RWPE1 (cell line): ENCODE measurements around the gene EML4.

Experiments used
- CTCF ChIA-PET: fragments of 350-600 bp; sonication (Branson Sonifier 250); formaldehyde crosslinking; extraction: SDS; loops from one replicate; lab custom pipeline; 2021; lab: Yijun Ruan, JAX
- POLR2A ChIA-PET: fragments of 400-600 bp; formaldehyde crosslinking; extraction: SDS; loops from one replicate; lab custom pipeline; 2020; ENCODE audit warnings: antibody characterized with exemption; ENCODE audit not compliant: low non-redundant PET; lab: Yijun Ruan, JAX
- DNase-seq: peaks from one replicate; pipeline ENCODE4 v3.0.0; 2012; ENCODE audit warnings: low spot score
- H3K27ac ChIP-seq: fragments of 450-650 bp; 2 replicates; pipeline ENCODE4 v1.5.1; 2017
- CTCF ChIP-seq: fragments of 450-650 bp; conservative IDR thresholded peaks from 2 replicates; pipeline ENCODE4 v1.5.1; 2017; ENCODE audit warnings: low read depth, mild to moderate bottlenecking

The EML4 gene

GRCh38 chr2:42182654-42183308 is 13.6 kb downstream of the EML4 start:
- no peak for DNase-seq
- POLR2A ChIA-PET, result no interaction called here
- CTCF ChIA-PET, result interaction anchor here (0.6 kb wide), 2 partner anchors 95 to 165 kb away, joined by 4 to 7 read pairs; no protein-coding TSS in a partner anchor
- no peak for TF ChIP-seq CTCF
- H3K27ac ChIP-seq, result no peak overlapping the region

GRCh38 chr2:42183775-42184174 is 14.6 kb downstream of the EML4 start:
- no peak overlapping the region for H3K27ac ChIP-seq

GRCh38 chr2:42184346-42184745 is 15.2 kb downstream of the EML4 start:
- ChIA-PET POLR2A (no interaction called here), CTCF (no interaction called here)
- H3K27ac ChIP-seq, result no peak overlapping the region
- no peak for TF ChIP-seq CTCF
- no peak for DNase-seq

More at GRCh38 chr2:42183775-42184174, 14.6 kb downstream of the EML4 start:
- no peak for TF ChIP-seq CTCF
- POLR2A ChIA-PET, result no interaction called here
- DNase-seq, result no peak
- CTCF ChIA-PET, result no interaction called here

GRCh38 chr2:42185220-42185921 is 16.2 kb downstream of the EML4 start:
- ChIA-PET POLR2A (no interaction called here), CTCF (no interaction called here)
- no peak for TF ChIP-seq CTCF
- no peak for DNase-seq
- H3K27ac ChIP-seq, result no peak overlapping the region

- ChIA-PET POLR2A (no interaction called here), CTCF (interaction anchor here (0.7 kb wide), 1 partner anchor 770 kb away, joined by 5 read pairs; no protein-coding TSS in a partner anchor)
- no peak for TF ChIP-seq CTCF
- DNase-seq, result no peak
- H3K27ac ChIP-seq, result no peak overlapping the region
These were observed 17.2 kb downstream of the EML4 start for GRCh38 chr2:42186366-42186765.

- ChIA-PET POLR2A (no interaction called here), CTCF (no interaction called here)
- H3K27ac ChIP-seq, result no peak overlapping the region
- no peak for TF ChIP-seq CTCF
- no peak for DNase-seq
These were observed 17.9 kb downstream of the EML4 start for GRCh38 chr2:42186945-42187632.
